ENCODE results near the gene PKIB.
"Not testable (repeated sequence)": the region's sequence is repeated elsewhere in the genome, so short reads cannot be mapped to it uniquely, and the experiment has no call there.

Gene PKIB

GRCh38 chr6:122712093-122712447 is 101.9 kb downstream of the PKIB start:
- no peak for DNase-seq (ENCODE audit: low spot score)

GRCh38 chr6:122712448-122713137 is 102.4 kb downstream of the PKIB start:
- no peak for DNase-seq (ENCODE audit: low spot score)

- no peak for DNase-seq (ENCODE audit: low spot score)
Observed at GRCh38 chr6:122713138-122713537, 102.9 kb downstream of the PKIB start.

- no peak for DNase-seq (ENCODE audit: low spot score)
Observed at GRCh38 chr6:122714059-122714458, 103.9 kb downstream of the PKIB start.

GRCh38 chr6:122715725-122716124 is 105.5 kb downstream of the PKIB start:
- no peak for DNase-seq (ENCODE audit: low spot score)

GRCh38 chr6:122717350-122717749 is 107.1 kb downstream of the PKIB start:
- DNase-seq (ENCODE audit: low spot score) = no peak

GRCh38 chr6:122718616-122719015 is 108.4 kb downstream of the PKIB start:
- no peak for DNase-seq (ENCODE audit: low spot score)

GRCh38 chr6:122719176-122719575 is 109.0 kb downstream of the PKIB start:
- DNase-seq (ENCODE audit: low spot score) = no peak

GRCh38 chr6:122722746-122723145 is 112.5 kb downstream of the PKIB start:
- no peak for DNase-seq (ENCODE audit: low spot score)

GRCh38 chr6:122726649-122727048 is 116.4 kb downstream of the PKIB start:
- DNase-seq (ENCODE audit: low spot score) = no peak

- DNase-seq (ENCODE audit: low spot score) = no peak
Observed at GRCh38 chr6:122727244-122727643, 117.0 kb downstream of the PKIB start.

GRCh38 chr6:122730334-122730733 is 120.1 kb downstream of the PKIB start:
- DNase-seq (ENCODE audit: low spot score) = no peak

- DNase-seq (ENCODE audit: low spot score) = no peak
Observed at GRCh38 chr6:122730775-122731386, 120.7 kb downstream of the PKIB start.

GRCh38 chr6:122733259-122733658 is 123.1 kb downstream of the PKIB start:
- no peak for DNase-seq (ENCODE audit: low spot score)

GRCh38 chr6:122734529-122735395 is 124.6 kb downstream of the PKIB start:
- DNase-seq (ENCODE audit: low spot score) = no peak

- no peak for DNase-seq (ENCODE audit: low spot score)
Observed at GRCh38 chr6:122735582-122735981, 125.4 kb downstream of the PKIB start.

- no peak for DNase-seq (ENCODE audit: low spot score)
Observed at GRCh38 chr6:122736163-122736562, 126.0 kb downstream of the PKIB start.

- no peak for DNase-seq (ENCODE audit: low spot score)
Observed at GRCh38 chr6:122736616-122737015, 126.4 kb downstream of the PKIB start.

GRCh38 chr6:122740091-122740490 is 129.9 kb downstream of the PKIB start:
- no peak for DNase-seq (ENCODE audit: low spot score)

GRCh38 chr6:122740936-122741335 is 130.7 kb downstream of the PKIB start:
- DNase-seq (ENCODE audit: low spot score) = no peak

GRCh38 chr6:122744247-122744646 is 134.0 kb downstream of the PKIB start:
- DNase-seq (ENCODE audit: low spot score) = not testable (repeated sequence)

- DNase-seq (ENCODE audit: low spot score) = not testable (repeated sequence)
Observed at GRCh38 chr6:122744856-122745255, 134.7 kb downstream of the PKIB start.

- DNase-seq (ENCODE audit: low spot score) = no peak
Observed at GRCh38 chr6:122746688-122747087, 136.5 kb downstream of the PKIB start.
